Vagina (tissue), 2 donors: Measurements from ENCODE around the gene UBD. TPM values are rescaled to one million over a fixed set of nuclear protein-coding genes. Genes with fewer than 3 reads are reported as not detected.

Experiments
- DNase-seq, 2 donors: peaks; one replicate each; pipeline ENCODE4 v3.0.0-alpha.2; 2017; ENCODE audit errors: extremely low spot score in 2 of 2
- H3K27ac ChIP-seq: fragments of 200-600 bp; sonication (generic); one replicate; pipeline ENCODE4 v1.5.1; 2019
- H3K27me3 ChIP-seq: fragments of 200-600 bp; sonication (generic); one replicate; pipeline ENCODE4 v1.5.1; 2019
- H3K36me3 ChIP-seq, 2 donors: fragments of 200-600 bp; sonication (generic); one replicate each; pipeline ENCODE4 v1.5.1; 2017 to 2019
- H3K4me1 ChIP-seq: fragments of 200-600 bp; sonication (generic); one replicate; pipeline ENCODE4 v1.5.1; 2019
- H3K4me3 ChIP-seq, 2 donors: fragments of 200-600 bp; sonication (generic); 1 replicate in 1 of 2; 2 replicates in 1 of 2; pipeline ENCODE4 v1.5.1; 2016 to 2019
- H3K9me3 ChIP-seq: fragments of 200-600 bp; sonication (generic); one replicate; pipeline ENCODE4 v1.5.1; 2019
- POLR2A ChIP-seq, 2 donors: fragments of 450-650 bp; IDR thresholded peaks; one replicate each; pipeline ENCODE4 v1.6.1; 2017; ENCODE audit warnings: antibody characterized with exemption in 2 of 2, mild to moderate bottlenecking in 2 of 2, moderate library complexity in 2 of 2
- POLR2AphosphoS5 ChIP-seq, 2 donors: sonication (generic); formaldehyde crosslinking; IDR thresholded peaks; one replicate each; pipeline ENCODE4 v1.9.0; 2017; ENCODE audit warnings: antibody characterized with exemption in 2 of 2, mild to moderate bottlenecking in 2 of 2, low read depth in 1 of 2; ENCODE audit not compliant: insufficient read depth in 1 of 2
- intact Hi-C: fragments of 100-400 bp; cut with DNase I; formaldehyde crosslinking; loops from one replicate; pipeline ENCODE4 v1.15.1; 2023
- total RNA-seq: library from RNA; depleted of rRNA; stranded (reverse); fragments of >200 nt; gene quantifications from one replicate; pipeline ENCODE4 v1.2.3, GENCODE V29; 2016
- TF ChIP-seq, protein P1 (sequence below), 3 experiments: fragments of 450-650 bp in 2 of 3; fragments of 200-600 bp in 1 of 3; sonication (generic) in 1 of 3; IDR thresholded peaks; one replicate each; pipeline ENCODE4 v1.5.1; 2017 to 2019; ENCODE audit warnings: antibody characterized with exemption in 3 of 3, mild to moderate bottlenecking in 2 of 3, moderate library complexity in 2 of 3

The UBD gene
- total RNA-seq, 1 donor from 2014 or later: not detected

DNA sequence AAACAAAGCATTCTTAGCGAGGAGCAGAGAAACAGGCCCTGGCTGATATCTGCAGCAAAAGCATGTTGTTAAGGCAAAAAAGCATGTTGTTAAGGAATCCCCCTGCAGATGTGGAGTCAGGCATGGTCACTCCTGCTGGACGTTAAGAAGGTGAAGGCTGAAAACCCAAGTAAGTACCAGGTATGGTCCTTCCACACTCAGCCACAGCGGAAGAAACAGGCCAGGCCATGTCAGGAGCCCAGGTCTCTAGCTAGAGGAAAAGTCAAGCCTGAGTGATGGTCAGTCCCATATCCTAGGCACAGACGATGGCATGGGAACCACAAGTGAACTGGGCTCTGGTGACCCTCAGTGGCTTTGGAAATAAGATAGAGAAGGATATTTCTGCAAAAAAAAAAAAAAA, 39.3 kb downstream of the UBD start:
- Histone ChIP-seq H3K36me3 (no peaks in the 10 kb centered on the region), H3K27me3 (no peaks in the 10 kb centered on the region), H3K27ac (no peak overlapping the region), H3K4me1 (no peaks in the 10 kb centered on the region), H3K9me3 (no peaks in the 10 kb centered on the region), H3K4me3 (no peak overlapping the region)
- intact Hi-C loops: no loop called here
- TF ChIP-seq POLR2AphosphoS5 (IDR thresholded peaks at IDR 0.05; ENCODE audit: insufficient read depth in 1 of 2, low read depth in 1 of 2) (no peak), POLR2A (IDR thresholded peaks at IDR 0.05) (no peak)
- TF ChIP-seq, protein P1, sequence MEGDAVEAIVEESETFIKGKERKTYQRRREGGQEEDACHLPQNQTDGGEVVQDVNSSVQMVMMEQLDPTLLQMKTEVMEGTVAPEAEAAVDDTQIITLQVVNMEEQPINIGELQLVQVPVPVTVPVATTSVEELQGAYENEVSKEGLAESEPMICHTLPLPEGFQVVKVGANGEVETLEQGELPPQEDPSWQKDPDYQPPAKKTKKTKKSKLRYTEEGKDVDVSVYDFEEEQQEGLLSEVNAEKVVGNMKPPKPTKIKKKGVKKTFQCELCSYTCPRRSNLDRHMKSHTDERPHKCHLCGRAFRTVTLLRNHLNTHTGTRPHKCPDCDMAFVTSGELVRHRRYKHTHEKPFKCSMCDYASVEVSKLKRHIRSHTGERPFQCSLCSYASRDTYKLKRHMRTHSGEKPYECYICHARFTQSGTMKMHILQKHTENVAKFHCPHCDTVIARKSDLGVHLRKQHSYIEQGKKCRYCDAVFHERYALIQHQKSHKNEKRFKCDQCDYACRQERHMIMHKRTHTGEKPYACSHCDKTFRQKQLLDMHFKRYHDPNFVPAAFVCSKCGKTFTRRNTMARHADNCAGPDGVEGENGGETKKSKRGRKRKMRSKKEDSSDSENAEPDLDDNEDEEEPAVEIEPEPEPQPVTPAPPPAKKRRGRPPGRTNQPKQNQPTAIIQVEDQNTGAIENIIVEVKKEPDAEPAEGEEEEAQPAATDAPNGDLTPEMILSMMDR (IDR thresholded peaks at IDR 0.05): no peak
- peak; percentile 34 to 37 for DNase-seq

DNA sequence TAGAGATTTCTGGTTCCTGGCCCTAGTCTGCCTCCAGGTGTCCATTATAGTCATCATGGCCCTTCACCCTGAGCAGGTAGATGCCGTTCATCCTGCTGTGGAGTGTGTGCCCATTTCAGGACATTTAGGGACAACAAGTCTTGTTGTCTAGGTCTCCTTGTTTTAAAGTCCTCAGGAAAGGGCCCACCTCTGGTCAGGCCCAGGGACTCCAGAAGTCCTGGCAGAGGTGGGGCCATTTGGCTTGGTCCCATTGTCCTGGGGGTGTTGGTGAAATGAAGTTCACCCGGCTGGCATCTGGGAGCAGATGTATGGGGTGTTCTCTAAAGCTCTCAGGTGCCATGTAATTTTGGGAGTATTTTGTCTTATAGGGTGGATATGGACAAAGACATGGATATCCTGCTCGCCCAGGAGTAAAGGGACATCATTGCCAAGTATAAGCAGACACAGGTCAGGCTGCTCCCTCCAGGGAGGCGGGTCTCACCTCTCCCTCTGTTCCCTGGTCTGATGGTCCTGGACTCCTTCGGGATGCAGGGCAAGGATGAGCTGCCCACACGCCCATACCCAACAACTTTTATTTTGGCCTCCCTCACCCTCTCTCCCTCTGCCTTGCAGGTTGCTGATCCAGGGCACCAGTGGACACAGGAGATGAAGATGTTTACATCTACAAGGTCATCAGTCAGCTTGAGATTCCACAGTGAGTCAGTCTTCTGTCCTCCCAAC, 40.1 kb downstream of the UBD start:
- H3K4me1 ChIP-seq: no peaks in the 10 kb centered on the region
- DNase-seq: peak; percentile 65 to 91
- H3K4me3 ChIP-seq: no peak overlapping the region
- H3K27me3 ChIP-seq: no peaks in the 10 kb centered on the region
- intact Hi-C loops: no loop called here
- no peaks in the 10 kb centered on the region for H3K36me3 ChIP-seq
- no peak overlapping the region for H3K27ac ChIP-seq
- no peaks in the 10 kb centered on the region for H3K9me3 ChIP-seq
- no peak for TF ChIP-seq POLR2A (IDR thresholded peaks at IDR 0.05)
- TF ChIP-seq, protein P1 (IDR thresholded peaks at IDR 0.05): no peak
- TF ChIP-seq POLR2AphosphoS5 (IDR thresholded peaks at IDR 0.05; ENCODE audit: insufficient read depth in 1 of 2, low read depth in 1 of 2): no peak

DNA sequence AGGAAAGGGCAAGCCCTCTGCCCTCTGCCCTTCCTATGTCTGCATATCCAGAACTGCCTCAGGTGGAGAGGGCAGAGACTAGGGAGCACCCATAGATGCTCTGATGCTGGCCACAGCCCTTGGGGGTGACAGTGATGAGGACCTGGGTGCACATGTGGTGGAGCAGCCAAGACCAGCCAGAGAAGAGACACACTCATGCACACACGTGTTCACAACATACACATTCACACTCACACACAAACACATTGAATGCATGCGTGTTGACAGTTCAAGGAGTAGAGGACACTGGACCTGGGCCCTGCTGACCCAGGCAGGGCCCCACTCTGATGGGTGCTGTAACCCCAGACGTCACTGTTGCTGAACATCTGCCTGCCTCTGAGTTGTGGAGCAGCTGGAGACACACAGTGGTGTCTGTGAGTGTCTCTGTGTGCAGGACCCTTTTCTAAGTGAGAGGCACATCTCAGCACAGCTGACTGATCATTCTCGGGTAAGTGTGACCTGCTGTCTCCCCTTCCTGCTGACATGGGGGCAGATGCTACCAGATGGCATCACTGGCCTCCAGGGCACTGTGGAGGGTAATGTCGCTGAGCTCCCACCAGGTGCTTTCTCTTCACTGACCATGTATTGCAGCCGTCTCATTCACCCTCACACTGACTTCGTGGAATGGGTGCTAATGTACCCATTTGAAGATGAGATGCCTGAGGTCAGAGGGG, 41.6 kb downstream of the UBD start:
- DNase-seq: peak in 1 of 2 donors; percentile 64
- Histone ChIP-seq H3K4me3 (no peak overlapping the region), H3K4me1 (no peaks in the 10 kb centered on the region)

DNA sequence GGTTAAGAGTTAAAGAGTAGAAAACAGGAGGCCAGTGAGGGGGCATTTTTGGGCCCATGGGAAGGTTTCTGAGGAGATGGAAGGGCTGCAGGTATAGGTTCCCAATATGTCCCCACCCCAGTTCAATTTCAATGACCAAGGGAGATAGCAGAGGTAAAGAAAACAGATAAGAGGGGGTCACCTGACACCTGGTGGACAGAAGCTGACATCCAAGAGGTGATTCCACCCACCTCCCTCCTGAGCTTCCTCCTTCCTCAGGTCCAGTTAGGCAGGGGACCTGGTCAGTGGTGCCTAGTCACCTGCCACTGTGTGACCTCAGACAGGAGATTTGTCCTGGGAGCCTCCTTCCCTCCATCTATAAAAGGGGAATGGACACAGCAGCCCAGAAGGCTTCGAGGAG, 42.3 kb downstream of the UBD start:
- no peak overlapping the region for H3K4me3 ChIP-seq
- no peaks in the 10 kb centered on the region for H3K27me3 ChIP-seq
- peak in 1 of 2 donors; percentile 69 for DNase-seq
- intact Hi-C loops: no loop called here
- H3K9me3 ChIP-seq: no peaks in the 10 kb centered on the region
- no peak overlapping the region for H3K27ac ChIP-seq
- H3K4me1 ChIP-seq: no peaks in the 10 kb centered on the region
- H3K36me3 ChIP-seq: no peaks in the 10 kb centered on the region
- no peak for TF ChIP-seq POLR2AphosphoS5 (IDR thresholded peaks at IDR 0.05; ENCODE audit: insufficient read depth in 1 of 2, low read depth in 1 of 2)
- no peak for TF ChIP-seq POLR2A (IDR thresholded peaks at IDR 0.05)
- TF ChIP-seq, protein P1 (IDR thresholded peaks at IDR 0.05): no peak

More for the DNA sequence above, 41.6 kb downstream of the UBD start:
- no peaks in the 10 kb centered on the region for H3K36me3 ChIP-seq
- no peaks in the 10 kb centered on the region for H3K27me3 ChIP-seq
- H3K27ac ChIP-seq: no peak overlapping the region
- intact Hi-C loops: no loop called here
- TF ChIP-seq POLR2A (IDR thresholded peaks at IDR 0.05) (no peak), POLR2AphosphoS5 (IDR thresholded peaks at IDR 0.05; ENCODE audit: insufficient read depth in 1 of 2, low read depth in 1 of 2) (no peak)
- TF ChIP-seq, protein P1 (IDR thresholded peaks at IDR 0.05): no peak
- H3K9me3 ChIP-seq: no peaks in the 10 kb centered on the region

DNA sequence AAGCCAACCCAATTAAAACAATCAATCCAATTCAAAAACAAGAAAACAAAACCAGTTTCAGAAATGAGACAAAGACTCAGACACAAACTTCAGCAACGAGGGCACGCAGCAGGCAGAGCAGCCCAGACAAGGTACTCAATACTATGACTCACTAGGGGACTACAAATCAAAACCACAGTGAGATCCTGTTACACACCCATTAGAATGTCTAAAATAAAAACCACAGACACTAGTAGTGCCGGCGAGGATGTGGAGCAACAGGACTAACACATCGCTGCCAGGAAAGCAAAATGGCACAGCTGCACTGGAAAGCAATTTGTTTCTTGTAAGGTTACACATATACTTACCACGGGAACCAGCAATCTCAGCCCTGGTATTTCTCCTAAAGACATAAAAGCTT, 43.4 kb downstream of the UBD start:
- H3K4me3 ChIP-seq: no peak overlapping the region
- no peaks in the 10 kb centered on the region for H3K27me3 ChIP-seq
- TF ChIP-seq POLR2AphosphoS5 (IDR thresholded peaks at IDR 0.05; ENCODE audit: insufficient read depth in 1 of 2, low read depth in 1 of 2): no peak
- TF ChIP-seq, protein P1 (IDR thresholded peaks at IDR 0.05): no peak
- TF ChIP-seq POLR2A (IDR thresholded peaks at IDR 0.05): no peak
- no peaks in the 10 kb centered on the region for H3K36me3 ChIP-seq
- peak in 1 of 2 donors; percentile 6 for DNase-seq
- no peaks in the 10 kb centered on the region for H3K4me1 ChIP-seq
- no peak overlapping the region for H3K27ac ChIP-seq
- H3K9me3 ChIP-seq: no peaks in the 10 kb centered on the region
- intact Hi-C loops: no loop called here
